Measurements from ENCODE around the gene FBXO3. TPM values are rescaled to one million over a fixed set of nuclear protein-coding genes. Genes with fewer than 3 reads are reported as not detected.

The FBXO3 gene
- total and polyA plus RNA-seq, 2 of the 13 experiments (the other 11 are each of a cell fraction or from before 2014, with no cell fraction given), result 20.4 to 27.6 TPM

GRCh38 chr11:33785609-33786008 is 11.3 kb upstream of the FBXO3 start (continued):
- no peak for TF ChIP-seq ZNF160 (CRISPR knock-in tag; IDR thresholded peaks at IDR 0.05)
- TF ChIP-seq ZNF317 (CRISPR knock-in tag; IDR thresholded peaks at IDR 0.05), result no peak
- no peak for TF ChIP-seq PRDM15 (CRISPR knock-in tag; IDR thresholded peaks at IDR 0.05)

- no peaks in the 10 kb centered on the region for H3K9me3 ChIP-seq (ENCODE audit: low read length)
- H3K27me3 ChIP-seq (ENCODE audit: control insufficient read depth in 1 of 2, insufficient read depth in 2 of 2, low read length in 2 of 2), result peaks cover 2 to 40% of the 10 kb centered on the region in 2 experiments; a peak in 2 of 5 replicates
- 22% methylated on average over 7 of the region's 7 CpGs for WGBS (ENCODE audit: low lambda C conversion rate)
- TF ChIP-seq MAFF (IDR thresholded peaks at IDR 0.05; ENCODE audit: low read depth, low read length) (0 out of 2 replicates have a peak, but pooled peaks have one; percentile 2), HMG20B (CRISPR knock-in tag; conservative IDR thresholded peaks at IDR 0.05) (no peak), ZFAT (CRISPR knock-in tag; conservative IDR thresholded peaks at IDR 0.05) (no peak), TEAD3 (CRISPR knock-in tag; optimal IDR thresholded peaks at IDR 0.05; ENCODE audit: borderline replicate concordance) (peak; percentile 19), ASH2L (IDR thresholded peaks at IDR 0.05; ENCODE audit: insufficient read length, low read depth, low read length) (no peak), RFX5 (IDR thresholded peaks at IDR 0.05; ENCODE audit: low read depth, low read length) (no peak)
- intact Hi-C loops (cut with micrococcal nuclease; ENCODE audit: unreplicated experiment) (no loop called here), in situ Hi-C loops (cut with HindIII; ENCODE audit: extremely low pct_ligation_motif_present, low pct_unique_long_range_greater_than_20kb) (no loop called here)
- ATAC-seq (peak; percentile 52; the same call in 1 of the 3 replicates), DNase-seq (ENCODE audit: low spot score) (peak; percentile 11), FAIRE-seq (no peak)
- H3K4me3 ChIP-seq (replicated peaks in 1 of 3; ENCODE audit: insufficient read depth in 1 of 3, low read depth in 2 of 3, low read length in 3 of 3), result no peak overlapping the region
- no peak overlapping the region for H2AFZ ChIP-seq (ENCODE audit: low read length)
- no peaks in the 10 kb centered on the region for H4K20me1 ChIP-seq (ENCODE audit: insufficient read depth, low read length)
- ChIA-PET POLR2A (no interaction called here), CTCF (ENCODE audit: low intra/inter-chr PET ratio, low total read pairs) (no interaction called here)
- no peak overlapping the region for H3K27ac ChIP-seq (ENCODE audit: extremely low read length, insufficient read depth, low read length)
- no peaks in the 10 kb centered on the region for H3K36me3 ChIP-seq (replicated peaks in 1 of 2; ENCODE audit: control insufficient read depth in 1 of 2, insufficient read depth in 2 of 2, low read length in 2 of 2)
- no TSS peak for BruUV-seq (replicated peaks)
- no peak overlapping the region for H3K9ac ChIP-seq (ENCODE audit: insufficient read depth, low read depth, low read length)
- no peaks in the 10 kb centered on the region for H3K79me2 ChIP-seq (ENCODE audit: insufficient read depth, low read length)
- H3K4me2 ChIP-seq (ENCODE audit: low read depth, low read length), result no peak overlapping the region
- peaks cover 8% of the 10 kb centered on the region; the same call in 1 of the 2 replicates for H3K4me1 ChIP-seq (ENCODE audit: insufficient read depth, low read length)
Observed at GRCh38 chr11:33779849-33780528, 5.7 kb upstream of the FBXO3 start.

Data from HepG2 (cell line).